ENCODE measurements around the gene IQGAP3. TPM values are rescaled to one million over a fixed set of nuclear protein-coding genes. Genes with fewer than 3 reads are reported as not detected.

The IQGAP3 gene
- total and polyA plus RNA-seq, 2 experiments from 2014 or later = 11.9 to 31.8 TPM

DNA sequence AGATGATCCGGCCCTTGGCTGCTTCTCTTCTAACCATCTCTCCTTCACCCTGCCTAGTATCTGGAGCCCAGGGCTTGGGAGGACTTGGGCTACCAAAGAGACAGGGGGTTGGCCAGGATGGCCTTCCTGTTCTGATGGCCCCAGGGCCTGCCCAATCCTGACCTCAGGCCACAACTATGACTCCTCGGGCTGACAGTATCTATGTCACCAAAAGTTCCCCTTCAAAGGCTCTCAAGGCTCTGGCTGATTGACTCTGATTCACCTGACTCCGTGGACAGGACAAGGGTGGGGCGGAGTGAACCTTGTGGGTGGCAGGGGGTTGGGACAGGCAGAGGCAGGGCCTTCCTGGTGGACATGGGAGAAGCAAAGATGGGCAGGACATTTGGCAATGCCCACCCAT, 84.5 kb downstream of the IQGAP3 start:
- H3K79me2 ChIP-seq (replicated peaks; ENCODE audit: insufficient read depth) = peaks cover 57% of the 10 kb centered on the region
- no peak overlapping the region; the same call in 2 of the 3 replicates for H3K4me3 Mint-ChIP-seq
- no peak overlapping the region for H3K4me2 ChIP-seq
- H3K9me2 ChIP-seq (ENCODE audit: insufficient read depth) = no peaks in the 10 kb centered on the region
- no peaks in the 10 kb centered on the region for H3K27me3 ChIP-seq (ENCODE audit: insufficient read depth)
- H3K4me1 Mint-ChIP-seq = peaks cover 50% of the 10 kb centered on the region
- H3K4me1 ChIP-seq (ENCODE audit: insufficient read depth) = peaks cover 35% of the 10 kb centered on the region
- no peak overlapping the region for H2AFZ ChIP-seq
- peaks cover 7% of the 10 kb centered on the region for H4K20me1 ChIP-seq (replicated peaks; ENCODE audit: insufficient read depth)
- H3K27ac Mint-ChIP-seq = no peak overlapping the region
- H3K27ac ChIP-seq (ENCODE audit: low read depth) = no peak overlapping the region
- no peak overlapping the region for H3K4me3 ChIP-seq
- peaks cover 16% of the 10 kb centered on the region for H3K27me3 Mint-ChIP-seq (ENCODE audit: insufficient read depth, low read depth, poor library complexity)
- peaks cover 3% of the 10 kb centered on the region; the same call in 2 of the 3 replicates for H3K36me3 Mint-ChIP-seq (ENCODE audit: low read depth)
- ATAC-seq (no peak), DNase-seq (ENCODE audit: low spot score) (no peak)
- no peaks in the 10 kb centered on the region; the same call in 2 of the 3 replicates for H3K9me3 Mint-ChIP-seq
- no peaks in the 10 kb centered on the region for H3F3A ChIP-seq (replicated peaks; ENCODE audit: low read depth)
- no peaks in the 10 kb centered on the region; the same call in 1 of the 2 replicates for H3K36me3 ChIP-seq (ENCODE audit: insufficient read depth)
- TF ChIP-seq, protein P1, sequence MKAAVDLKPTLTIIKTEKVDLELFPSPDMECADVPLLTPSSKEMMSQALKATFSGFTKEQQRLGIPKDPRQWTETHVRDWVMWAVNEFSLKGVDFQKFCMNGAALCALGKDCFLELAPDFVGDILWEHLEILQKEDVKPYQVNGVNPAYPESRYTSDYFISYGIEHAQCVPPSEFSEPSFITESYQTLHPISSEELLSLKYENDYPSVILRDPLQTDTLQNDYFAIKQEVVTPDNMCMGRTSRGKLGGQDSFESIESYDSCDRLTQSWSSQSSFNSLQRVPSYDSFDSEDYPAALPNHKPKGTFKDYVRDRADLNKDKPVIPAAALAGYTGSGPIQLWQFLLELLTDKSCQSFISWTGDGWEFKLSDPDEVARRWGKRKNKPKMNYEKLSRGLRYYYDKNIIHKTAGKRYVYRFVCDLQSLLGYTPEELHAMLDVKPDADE (IDR thresholded peaks at IDR 0.05) = no peak
- TF ChIP-seq CREB1 (CRISPR knock-in tag; IDR thresholded peaks at IDR 0.05; ENCODE audit: low read depth) (no peak), JUNB (IDR thresholded peaks at IDR 0.05; ENCODE audit: unreplicated experiment) (no peak), STAT1 (IDR thresholded peaks at IDR 0.05; ENCODE audit: unreplicated experiment) (no peak), ZNF114 (CRISPR knock-in tag; IDR thresholded peaks at IDR 0.05) (no peak), POLR2AphosphoS5 (IDR thresholded peaks at IDR 0.05; ENCODE audit: low read depth) (no peak), NANOG (IDR thresholded peaks at IDR 0.05; ENCODE audit: borderline replicate concordance) (no peak), EZH2 (IDR thresholded peaks at IDR 0.05; ENCODE audit: low read depth, unreplicated experiment) (no peak), ZNF331 (CRISPR knock-in tag; IDR thresholded peaks at IDR 0.05; ENCODE audit: low read depth) (no peak), EZH2phosphoT487 (IDR thresholded peaks at IDR 0.05; ENCODE audit: unreplicated experiment) (no peak)
- TF ChIP-seq, protein P2, sequence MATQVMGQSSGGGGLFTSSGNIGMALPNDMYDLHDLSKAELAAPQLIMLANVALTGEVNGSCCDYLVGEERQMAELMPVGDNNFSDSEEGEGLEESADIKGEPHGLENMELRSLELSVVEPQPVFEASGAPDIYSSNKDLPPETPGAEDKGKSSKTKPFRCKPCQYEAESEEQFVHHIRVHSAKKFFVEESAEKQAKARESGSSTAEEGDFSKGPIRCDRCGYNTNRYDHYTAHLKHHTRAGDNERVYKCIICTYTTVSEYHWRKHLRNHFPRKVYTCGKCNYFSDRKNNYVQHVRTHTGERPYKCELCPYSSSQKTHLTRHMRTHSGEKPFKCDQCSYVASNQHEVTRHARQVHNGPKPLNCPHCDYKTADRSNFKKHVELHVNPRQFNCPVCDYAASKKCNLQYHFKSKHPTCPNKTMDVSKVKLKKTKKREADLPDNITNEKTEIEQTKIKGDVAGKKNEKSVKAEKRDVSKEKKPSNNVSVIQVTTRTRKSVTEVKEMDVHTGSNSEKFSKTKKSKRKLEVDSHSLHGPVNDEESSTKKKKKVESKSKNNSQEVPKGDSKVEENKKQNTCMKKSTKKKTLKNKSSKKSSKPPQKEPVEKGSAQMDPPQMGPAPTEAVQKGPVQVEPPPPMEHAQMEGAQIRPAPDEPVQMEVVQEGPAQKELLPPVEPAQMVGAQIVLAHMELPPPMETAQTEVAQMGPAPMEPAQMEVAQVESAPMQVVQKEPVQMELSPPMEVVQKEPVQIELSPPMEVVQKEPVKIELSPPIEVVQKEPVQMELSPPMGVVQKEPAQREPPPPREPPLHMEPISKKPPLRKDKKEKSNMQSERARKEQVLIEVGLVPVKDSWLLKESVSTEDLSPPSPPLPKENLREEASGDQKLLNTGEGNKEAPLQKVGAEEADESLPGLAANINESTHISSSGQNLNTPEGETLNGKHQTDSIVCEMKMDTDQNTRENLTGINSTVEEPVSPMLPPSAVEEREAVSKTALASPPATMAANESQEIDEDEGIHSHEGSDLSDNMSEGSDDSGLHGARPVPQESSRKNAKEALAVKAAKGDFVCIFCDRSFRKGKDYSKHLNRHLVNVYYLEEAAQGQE (IDR thresholded peaks at IDR 0.05; ENCODE audit: unreplicated experiment) = no peak
- TF ChIP-seq, protein P3, sequence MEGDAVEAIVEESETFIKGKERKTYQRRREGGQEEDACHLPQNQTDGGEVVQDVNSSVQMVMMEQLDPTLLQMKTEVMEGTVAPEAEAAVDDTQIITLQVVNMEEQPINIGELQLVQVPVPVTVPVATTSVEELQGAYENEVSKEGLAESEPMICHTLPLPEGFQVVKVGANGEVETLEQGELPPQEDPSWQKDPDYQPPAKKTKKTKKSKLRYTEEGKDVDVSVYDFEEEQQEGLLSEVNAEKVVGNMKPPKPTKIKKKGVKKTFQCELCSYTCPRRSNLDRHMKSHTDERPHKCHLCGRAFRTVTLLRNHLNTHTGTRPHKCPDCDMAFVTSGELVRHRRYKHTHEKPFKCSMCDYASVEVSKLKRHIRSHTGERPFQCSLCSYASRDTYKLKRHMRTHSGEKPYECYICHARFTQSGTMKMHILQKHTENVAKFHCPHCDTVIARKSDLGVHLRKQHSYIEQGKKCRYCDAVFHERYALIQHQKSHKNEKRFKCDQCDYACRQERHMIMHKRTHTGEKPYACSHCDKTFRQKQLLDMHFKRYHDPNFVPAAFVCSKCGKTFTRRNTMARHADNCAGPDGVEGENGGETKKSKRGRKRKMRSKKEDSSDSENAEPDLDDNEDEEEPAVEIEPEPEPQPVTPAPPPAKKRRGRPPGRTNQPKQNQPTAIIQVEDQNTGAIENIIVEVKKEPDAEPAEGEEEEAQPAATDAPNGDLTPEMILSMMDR (conservative IDR thresholded peaks at IDR 0.05; ENCODE audit: low read depth in 2 of 2) = no peak
- TF ChIP-seq, protein P4, sequence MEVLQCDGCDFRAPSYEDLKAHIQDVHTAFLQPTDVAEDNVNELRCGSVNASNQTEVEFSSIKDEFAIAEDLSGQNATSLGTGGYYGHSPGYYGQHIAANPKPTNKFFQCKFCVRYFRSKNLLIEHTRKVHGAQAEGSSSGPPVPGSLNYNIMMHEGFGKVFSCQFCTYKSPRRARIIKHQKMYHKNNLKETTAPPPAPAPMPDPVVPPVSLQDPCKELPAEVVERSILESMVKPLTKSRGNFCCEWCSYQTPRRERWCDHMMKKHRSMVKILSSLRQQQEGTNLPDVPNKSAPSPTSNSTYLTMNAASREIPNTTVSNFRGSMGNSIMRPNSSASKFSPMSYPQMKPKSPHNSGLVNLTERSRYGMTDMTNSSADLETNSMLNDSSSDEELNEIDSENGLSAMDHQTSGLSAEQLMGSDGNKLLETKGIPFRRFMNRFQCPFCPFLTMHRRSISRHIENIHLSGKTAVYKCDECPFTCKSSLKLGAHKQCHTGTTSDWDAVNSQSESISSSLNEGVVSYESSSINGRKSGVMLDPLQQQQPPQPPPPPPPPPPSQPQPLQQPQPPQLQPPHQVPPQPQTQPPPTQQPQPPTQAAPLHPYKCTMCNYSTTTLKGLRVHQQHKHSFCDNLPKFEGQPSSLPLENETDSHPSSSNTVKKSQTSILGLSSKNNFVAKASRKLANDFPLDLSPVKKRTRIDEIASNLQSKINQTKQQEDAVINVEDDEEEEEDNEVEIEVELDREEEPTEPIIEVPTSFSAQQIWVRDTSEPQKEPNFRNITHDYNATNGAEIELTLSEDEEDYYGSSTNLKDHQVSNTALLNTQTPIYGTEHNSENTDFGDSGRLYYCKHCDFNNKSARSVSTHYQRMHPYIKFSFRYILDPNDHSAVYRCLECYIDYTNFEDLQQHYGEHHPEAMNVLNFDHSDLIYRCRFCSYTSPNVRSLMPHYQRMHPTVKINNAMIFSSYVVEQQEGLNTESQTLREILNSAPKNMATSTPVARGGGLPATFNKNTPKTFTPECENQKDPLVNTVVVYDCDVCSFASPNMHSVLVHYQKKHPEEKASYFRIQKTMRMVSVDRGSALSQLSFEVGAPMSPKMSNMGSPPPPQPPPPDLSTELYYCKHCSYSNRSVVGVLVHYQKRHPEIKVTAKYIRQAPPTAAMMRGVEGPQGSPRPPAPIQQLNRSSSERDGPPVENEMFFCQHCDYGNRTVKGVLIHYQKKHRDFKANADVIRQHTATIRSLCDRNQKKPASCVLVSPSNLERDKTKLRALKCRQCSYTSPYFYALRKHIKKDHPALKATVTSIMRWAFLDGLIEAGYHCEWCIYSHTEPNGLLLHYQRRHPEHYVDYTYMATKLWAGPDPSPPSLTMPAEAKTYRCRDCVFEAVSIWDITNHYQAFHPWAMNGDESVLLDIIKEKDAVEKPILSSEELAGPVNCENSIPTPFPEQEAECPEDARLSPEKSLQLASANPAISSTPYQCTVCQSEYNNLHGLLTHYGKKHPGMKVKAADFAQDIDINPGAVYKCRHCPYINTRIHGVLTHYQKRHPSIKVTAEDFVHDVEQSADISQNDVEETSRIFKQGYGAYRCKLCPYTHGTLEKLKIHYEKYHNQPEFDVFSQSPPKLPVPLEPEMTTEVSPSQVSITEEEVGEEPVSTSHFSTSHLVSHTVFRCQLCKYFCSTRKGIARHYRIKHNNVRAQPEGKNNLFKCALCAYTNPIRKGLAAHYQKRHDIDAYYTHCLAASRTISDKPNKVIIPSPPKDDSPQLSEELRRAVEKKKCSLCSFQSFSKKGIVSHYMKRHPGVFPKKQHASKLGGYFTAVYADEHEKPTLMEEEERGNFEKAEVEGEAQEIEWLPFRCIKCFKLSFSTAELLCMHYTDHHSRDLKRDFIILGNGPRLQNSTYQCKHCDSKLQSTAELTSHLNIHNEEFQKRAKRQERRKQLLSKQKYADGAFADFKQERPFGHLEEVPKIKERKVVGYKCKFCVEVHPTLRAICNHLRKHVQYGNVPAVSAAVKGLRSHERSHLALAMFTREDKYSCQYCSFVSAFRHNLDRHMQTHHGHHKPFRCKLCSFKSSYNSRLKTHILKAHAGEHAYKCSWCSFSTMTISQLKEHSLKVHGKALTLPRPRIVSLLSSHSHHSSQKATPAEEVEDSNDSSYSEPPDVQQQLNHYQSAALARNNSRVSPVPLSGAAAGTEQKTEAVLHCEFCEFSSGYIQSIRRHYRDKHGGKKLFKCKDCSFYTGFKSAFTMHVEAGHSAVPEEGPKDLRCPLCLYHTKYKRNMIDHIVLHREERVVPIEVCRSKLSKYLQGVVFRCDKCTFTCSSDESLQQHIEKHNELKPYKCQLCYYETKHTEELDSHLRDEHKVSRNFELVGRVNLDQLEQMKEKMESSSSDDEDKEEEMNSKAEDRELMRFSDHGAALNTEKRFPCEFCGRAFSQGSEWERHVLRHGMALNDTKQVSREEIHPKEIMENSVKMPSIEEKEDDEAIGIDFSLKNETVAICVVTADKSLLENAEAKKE (CRISPR knock-in tag; IDR thresholded peaks at IDR 0.05) = no peak

Measured in GM23338 (cell line).